Activated T-cell treated with anti-CD3 and anti-CD28 coated beads, Interleukin-2, amount 50 U/mL, for 48 hours (primary cell): ENCODE data around the gene SLC1A1.
"Not testable (repeated sequence)": the region's sequence is repeated elsewhere in the genome, so short reads cannot be mapped to it uniquely, and the experiment has no call there.

ENCODE experiments used
- DNase-seq, 2 experiments: peaks; one replicate each; pipeline ENCODE4 v3.0.0-alpha.2; 2020

SLC1A1 gene

DNA sequence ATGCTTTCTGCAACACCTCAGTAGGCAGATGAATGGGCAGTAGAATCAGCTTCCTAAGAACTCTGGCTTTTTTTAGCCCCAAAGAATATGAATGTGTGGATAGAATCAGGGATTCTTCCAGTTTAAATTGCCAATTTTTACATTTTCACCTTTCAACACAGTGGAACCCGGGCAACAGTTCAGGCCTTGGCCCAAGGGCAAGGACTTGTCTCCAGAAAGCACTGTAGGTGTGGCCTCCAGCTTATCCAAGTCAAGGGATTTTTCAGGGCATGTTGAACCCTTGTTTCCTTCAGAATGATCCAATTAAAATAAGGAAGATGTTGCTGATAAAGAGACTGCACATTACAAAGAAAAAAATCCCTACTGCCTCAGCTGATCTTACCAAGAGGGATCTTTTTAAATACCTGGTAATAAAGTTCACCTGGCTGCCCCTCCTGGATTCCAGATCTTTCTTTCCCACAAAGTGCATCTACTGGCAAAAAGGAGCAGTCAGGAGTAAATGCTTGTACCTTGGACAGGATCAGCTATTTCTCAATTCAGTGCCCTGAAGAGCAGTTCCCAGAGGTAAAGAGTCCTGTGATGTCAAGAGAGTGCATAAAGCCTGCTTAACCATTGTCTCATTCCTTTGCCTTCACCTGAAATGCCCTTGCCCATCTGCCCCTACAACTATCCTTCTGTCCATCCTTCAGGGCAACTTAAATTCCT, 91.7 kb downstream of the SLC1A1 start:
- no peak for DNase-seq

DNA sequence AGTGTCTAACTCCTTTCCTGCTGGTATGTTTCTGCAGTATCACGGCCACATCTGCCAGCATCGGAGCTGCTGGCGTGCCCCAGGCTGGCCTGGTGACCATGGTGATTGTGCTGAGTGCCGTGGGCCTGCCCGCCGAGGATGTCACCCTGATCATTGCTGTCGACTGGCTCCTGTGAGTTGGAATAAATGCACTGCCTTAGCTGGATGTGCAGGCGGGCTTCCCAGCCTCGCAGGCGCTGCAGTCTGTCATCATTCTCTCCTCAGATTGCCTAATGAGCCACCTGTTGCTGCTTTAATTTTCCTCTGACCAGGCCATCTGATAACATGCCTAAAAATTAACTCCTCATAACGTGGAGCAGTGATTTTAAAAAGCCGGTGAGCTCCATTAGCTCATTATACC, 92.7 kb downstream of the SLC1A1 start:
- DNase-seq, result no peak

DNA sequence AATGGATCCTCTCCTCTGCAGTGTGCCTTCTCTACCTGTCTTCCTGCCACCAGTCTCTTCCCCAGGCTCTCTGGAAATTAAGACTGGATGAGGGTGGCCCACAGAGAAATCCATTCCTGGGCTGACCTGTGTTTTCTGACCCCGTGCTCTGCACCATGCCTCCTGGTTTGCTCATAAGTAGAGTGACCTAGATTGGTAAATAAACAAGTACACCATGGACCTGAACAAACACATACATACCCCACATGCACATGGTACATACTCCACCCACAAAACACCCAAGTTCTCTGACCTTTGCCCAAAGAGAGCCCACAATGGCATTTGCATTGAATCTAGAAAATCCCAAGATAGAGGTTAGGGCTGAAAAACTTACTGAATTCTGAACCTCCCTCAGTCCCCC, 94.4 kb downstream of the SLC1A1 start:
- no peak for DNase-seq

DNA sequence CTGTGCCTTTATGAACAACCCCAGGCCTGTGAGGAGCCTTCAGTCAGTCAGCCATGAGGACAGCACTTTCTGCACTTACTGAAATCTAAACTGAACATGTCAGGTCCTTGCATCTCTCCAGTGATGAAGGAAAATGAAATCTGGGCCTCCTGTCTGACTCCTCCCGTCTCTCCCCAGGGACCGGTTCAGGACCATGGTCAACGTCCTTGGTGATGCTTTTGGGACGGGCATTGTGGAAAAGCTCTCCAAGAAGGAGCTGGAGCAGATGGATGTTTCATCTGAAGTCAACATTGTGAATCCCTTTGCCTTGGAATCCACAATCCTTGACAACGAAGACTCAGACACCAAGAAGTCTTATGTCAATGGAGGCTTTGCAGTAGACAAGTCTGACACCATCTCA, 94.9 kb downstream of the SLC1A1 start:
- DNase-seq, result no peak

DNA sequence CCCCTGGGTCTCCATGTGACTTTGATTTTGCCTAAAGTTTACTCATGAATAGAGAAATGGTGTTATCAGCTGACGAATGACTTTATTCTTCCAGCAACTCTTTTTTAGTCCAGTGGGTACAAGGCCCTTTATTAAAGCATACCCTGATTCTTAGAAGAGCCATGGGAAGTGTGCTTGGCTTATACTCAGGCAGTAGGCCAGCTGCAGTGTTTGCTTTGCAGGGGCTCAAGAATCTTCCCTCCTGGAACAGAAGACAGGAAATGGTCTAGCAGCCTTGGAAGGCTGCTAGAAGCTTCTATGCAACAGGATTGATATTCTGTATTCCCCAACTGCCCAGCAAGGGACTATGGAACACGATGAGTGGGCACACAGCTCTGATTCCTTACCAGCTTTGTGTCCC, 98.5 kb downstream of the SLC1A1 start:
- DNase-seq, result no peak

DNA sequence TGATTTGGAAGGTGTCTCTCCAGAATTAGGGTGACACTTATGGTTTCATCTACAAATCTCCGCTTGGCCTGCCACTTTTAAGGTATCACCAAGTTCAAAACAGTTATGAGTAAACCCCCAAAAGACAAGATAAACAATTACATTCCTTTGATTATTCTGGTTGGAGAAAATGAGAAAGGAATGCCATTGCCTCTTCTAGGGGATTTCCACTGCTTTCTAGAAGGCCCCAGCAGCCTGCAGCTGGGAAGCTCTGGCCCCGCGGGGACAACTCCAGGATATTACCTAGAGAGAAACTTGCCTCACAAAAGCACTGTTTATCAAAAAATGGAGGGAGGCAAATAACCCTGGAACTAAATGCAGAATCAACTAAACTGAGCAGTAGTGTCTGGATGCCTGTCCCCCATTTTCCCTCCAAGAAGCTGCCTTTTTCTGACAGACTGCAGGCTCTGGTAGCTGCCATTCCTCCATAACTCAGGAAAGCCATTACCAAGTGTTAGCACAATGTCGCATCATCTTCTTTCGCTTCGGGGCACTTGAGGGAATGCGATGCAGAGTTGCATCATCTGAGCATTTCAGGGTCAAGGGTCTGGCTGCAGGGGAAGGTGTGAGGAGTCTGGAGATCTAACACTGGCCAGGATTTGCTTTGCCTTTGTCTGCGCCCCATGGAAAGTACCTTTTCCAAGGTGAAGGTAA, 100.3 kb downstream of the SLC1A1 start:
- DNase-seq, result no peak

DNA sequence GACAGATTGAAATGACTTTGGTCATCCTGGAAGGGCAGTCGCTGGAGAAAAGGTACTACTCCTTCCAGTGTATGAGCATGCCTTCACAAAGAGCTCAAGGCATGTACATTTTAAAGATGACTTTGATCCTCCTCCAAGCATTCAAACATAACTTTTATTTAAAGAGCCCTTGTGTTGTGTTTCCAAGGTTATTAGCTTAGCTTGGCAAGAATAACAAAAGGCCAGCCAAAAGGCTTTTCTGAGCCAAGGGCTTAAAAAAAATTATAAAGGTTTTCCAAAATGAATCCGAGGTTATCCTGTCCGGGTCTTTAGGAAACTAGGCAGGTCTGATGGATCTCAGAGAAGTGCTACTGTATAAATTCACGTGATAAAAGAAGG, 100.8 kb downstream of the SLC1A1 start:
- DNase-seq, result no peak

DNA sequence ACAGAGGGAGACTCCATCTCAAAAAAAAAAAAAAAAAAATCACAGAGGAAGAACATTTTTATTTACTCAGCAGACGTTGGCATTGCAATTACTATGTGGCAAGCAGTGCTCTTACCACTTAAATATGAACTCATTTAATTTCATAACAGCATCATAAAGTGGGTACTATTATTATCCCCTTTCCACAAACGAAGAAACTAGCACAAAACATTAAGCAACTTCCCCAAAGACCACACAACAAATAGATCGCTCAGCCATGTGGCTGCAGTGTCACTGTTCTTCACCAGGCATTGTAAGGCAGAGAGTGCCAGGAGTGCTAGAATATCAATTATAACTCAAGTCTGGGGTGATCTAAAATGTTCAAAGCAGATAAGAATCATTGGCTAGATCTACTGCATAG, 102.0 kb downstream of the SLC1A1 start:
- DNase-seq, result no peak

DNA sequence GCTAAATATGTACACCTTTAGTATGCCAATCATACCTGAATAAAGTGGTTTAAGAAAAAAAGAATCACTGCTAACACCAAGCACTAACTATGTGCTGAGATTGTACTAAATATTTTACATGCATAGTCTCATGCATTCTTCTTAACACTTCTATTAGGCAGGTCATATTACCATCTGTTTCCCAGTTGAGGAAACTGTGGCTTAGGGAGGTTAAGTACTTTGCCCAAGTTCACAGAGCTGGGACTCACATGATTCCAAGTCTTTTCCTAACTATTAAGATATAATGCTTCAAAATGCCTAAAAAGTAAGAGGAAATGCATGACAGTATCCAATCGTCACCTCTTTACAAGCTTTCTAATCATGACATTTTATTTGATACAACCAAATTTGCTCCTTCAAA, 102.6 kb downstream of the SLC1A1 start:
- no peak for DNase-seq

DNA sequence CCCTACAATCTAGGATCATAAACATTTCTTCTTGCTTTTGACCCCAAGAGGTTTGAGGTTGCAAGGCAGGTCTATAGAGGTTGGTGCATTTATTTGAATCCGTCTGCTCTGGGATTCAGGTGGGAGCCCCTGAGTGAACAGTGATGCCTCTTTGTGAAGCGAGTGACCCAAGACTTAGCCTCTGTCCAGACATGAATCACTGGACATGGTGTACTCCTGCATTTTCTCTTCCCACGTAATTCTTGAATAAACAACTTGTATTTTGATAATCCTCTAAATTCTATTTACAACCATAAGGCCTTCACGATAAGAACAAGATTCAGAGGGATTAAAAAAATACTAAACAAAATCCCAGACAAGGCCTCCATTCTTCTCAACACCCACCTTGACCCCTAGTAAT, 104.3 kb downstream of the SLC1A1 start:
- DNase-seq, result no peak

DNA sequence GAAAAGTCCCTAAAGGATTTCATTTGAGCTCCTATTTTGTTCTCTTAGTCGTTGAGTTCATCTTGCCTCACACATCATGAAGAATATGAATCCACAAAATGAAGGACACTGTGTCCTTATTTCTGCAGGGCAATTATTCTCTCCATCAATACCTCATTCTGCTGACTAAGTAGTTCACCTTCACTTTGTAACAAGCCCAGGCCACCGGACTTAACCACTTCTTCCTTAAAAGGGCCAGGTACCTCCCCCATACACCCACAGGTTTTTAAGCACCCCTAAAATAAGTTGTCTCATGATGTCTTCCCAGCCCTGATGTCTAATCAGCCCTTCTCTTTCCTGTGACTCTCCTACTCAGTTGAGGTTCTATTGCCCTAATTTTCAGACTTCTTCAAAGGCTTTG, 104.7 kb downstream of the SLC1A1 start:
- DNase-seq, result no peak

DNA sequence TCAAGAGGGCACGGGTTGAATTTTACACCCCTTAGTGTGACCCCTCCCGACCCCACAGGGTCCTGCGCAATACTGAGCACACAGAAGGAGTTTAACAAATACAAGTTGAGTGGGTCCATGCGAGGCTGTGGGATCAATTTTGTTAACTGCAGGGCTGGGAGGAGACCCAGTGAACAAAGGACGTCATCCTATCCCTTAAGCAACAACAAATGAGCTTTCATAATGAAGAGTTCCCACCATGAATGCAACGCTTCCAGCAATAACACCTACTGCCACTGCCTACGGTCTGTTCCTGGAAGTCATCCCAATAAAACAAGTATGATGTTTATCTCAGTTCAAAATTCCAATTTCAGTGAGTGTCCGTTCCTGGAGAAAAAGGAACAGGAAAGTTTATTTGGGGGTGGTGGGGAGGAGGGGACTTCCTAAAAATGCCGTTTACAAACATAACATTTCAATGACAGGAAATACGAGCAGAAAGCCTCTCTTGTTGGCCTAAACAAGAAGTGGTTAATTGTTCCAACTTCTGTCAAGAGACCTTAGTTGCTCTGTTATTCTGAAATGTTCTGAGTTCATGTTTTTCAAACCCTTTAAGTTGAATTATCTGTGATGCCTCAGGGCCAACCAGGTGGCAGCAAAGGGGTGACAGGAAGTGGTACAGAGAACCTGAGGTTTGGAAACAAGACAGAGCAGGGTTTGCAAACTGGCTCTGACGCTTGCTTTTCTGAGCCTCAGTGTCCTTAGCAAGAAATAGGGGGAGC, 106.1 kb downstream of the SLC1A1 start:
- DNase-seq, result peak; percentile 34 to 37

DNA sequence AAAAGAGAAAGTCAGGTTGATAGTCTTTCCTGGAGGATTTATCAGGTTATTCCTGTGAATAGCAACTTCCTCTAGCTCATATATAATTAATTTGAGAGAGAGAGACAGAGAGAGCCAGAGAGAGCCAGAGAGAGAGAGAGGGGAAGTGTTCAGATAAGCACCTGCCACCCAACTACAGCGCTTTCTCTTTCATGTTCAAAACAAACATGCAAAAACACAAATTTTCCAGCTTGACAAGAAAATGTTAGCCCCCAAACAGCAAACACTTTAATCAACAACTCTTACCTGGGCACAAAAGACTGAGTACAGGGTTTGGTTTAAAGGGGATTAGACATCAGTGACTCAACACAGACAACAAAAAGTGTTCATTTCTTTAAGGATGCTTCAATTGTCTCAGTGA, 110.1 kb downstream of the SLC1A1 start:
- DNase-seq, result no peak

DNA sequence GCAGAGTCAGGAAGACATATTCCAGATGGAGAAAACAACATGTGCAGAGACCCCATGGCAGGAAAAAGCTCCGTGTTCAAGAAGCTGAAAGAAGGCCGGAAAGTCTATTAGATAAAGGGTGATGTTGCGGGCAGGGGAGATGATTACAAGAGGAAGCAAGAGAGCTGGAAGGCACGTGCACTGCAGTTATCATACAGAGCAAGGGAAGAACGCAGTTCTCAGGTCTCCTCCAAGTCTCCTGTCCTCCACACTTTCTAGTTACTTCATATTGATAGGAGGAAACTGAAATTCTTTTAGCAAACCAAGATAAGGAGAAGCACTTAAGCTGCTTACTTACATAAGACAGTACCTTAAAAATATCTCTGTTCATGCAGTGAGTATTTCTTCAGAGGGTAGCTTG, 113.6 kb downstream of the SLC1A1 start:
- DNase-seq, result no peak

DNA sequence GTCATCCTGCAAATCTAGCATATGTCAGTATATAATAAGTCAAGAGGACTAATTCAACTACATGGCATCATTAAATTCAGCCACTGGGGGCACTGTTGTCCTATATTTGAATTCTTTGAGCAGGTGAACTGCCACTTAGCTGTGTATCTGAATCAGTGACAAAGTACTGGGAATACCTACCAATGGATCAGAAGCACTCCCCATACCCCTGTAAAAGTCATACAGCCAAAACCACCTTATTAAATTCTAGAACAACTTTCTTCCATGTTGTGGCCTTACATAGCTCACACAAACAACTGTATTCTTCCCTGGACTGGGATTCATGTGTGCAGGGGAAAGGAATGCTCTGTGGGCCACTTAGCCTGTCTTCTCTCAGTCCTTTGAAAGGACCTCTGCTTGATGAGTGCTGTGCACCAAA, 114.4 kb downstream of the SLC1A1 start:
- DNase-seq, result peak; percentile 66 to 67

DNA sequence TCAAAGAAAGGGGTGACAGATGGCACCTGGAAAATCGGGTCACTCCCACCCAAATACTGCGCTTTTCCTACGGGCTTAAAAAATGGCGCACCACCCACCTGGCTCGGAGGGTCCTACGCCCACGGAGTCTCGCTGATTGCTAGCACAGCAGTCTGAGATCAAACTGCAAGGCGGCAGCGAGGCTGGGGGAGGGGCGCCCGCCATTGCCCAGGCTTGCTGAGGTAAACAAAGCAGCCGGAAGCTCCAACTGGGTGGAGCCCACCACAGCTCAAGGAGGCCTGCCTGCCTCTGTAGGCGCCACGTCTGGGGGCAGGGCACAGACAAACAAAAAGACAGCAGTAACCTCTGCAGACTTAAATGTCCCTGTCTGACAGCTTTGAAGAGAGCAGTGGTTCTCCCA, 115.8 kb downstream of the SLC1A1 start:
- not testable (repeated sequence) for DNase-seq

DNA sequence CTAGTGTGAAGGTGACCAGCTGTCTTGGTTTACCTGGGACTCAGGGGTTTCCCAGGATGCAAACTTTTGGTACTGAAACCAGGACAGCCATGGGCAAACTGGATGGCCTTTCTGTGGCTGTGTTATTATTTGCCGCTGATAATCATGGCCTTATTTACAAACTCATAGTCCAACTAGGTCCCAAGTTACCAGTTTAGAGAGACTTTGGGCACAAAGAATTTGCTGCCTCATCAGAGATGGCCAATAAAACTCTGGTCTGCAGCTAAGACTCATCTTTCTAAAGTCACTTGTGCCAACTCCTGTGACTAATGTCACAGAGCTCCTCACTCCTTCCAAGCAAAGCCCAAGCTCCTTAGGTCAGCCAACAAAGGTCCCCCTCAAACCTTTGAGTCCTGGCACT, 124.4 kb downstream of the SLC1A1 start:
- no peak for DNase-seq

DNA sequence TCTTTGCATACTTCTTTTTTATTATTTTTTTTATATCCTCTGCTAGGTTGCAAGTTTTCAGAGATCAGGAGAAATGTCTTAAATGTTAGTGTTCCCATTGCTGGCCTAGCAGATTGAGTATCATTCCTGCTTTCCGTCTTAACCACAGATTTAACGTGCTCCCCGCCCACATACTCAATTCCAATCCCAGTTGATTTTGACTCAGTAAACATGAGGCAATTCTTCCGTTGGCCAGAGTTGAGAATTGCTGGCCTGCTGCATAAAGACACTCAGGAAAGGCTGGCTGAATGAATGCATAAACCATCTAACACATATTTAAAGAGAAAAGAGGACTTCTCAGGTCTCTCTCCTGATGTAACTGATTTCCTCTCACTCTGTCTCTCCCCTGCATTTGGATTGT, 125.0 kb downstream of the SLC1A1 start:
- no peak for DNase-seq

DNA sequence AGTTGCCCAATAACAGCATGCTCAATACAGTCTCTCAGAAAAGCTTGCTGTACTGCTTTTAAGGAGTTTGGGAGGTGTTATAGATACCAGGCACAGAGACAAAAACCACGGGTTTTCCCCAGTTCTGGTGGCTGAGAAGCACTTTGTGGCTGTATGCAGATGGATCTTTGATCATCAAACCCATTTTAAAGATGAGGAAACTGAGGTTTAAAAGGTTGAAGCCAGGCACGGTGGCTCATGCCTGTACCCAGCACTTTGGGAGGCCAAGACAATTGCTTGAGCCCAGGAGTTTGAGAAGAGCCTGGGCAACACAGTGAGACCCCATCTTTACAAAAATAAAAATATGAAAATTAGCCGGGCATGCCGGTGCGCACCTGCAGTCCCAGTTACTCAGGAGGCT, 125.5 kb downstream of the SLC1A1 start:
- no peak for DNase-seq

DNA sequence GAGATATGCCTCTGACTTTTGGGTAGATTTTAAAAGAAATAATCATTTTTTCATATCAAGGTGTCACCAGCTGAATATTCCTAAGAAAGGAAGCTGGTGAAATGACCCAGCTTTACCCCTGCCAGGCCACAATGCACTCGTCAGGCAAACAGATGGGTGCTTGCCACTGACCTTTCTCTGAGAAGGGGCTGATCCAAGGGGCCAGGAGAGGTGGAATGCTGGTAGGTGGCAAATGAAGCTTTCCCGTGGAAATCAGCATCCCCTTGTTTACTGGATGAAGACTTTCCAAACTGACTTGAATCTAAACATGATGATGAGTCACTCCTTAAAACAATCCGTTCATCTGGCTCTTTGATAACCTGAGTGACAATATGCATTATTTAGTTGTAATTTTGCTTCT, 127.5 kb downstream of the SLC1A1 start:
- no peak for DNase-seq

DNA sequence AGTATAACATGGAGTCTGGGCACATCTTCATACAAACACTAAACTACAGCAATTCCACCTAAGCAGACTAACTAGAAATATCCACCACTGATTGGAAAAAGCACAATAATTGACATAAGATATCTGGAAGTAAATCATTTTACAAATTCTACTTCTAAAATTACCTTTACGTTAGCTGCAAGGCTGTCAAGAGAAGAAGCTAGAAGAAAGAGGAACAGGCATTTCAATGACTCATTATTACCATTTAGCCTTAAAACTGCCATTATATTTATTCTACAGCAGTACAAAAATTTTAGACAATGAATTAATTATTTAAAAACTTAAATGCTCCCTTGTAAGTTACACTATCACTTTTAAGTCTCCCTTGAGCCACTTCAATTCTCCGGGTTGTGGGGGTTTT, 128.4 kb downstream of the SLC1A1 start:
- DNase-seq, result no peak

DNA sequence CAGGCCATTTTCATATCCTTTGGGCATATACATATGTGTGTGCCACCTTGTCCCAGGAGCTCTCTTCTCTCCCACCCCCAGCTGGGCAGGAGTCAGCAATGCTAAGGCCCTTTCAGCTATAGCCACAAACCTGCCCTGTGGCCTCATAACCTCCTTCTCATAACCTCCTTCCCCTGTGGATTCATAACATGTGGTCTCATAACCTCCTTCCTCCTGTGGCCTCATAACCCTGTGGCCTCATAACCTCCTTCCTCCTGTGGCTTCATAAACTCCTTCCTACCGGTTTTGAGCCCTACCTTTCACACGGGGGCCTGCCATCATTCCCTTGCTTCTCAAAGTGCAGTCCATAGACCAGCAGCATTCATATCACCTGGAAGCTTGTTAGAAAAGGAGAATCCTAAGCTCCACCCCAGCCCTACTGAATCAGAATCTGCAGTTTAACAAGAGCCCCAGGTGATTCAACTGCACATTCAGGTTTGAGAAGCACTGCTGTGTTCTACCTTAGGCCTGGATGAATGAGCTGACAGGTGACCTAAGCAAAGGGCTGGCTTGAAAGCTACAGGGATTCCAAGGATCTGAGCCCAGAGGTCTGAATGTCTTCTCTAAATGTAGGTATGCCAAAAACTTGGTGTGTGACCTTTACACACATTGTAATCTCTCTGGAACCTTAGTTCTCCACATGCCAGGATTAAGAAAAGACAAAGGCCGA, 129.9 kb downstream of the SLC1A1 start:
- DNase-seq, result peak in 1 of 2 experiments; percentile 26

DNA sequence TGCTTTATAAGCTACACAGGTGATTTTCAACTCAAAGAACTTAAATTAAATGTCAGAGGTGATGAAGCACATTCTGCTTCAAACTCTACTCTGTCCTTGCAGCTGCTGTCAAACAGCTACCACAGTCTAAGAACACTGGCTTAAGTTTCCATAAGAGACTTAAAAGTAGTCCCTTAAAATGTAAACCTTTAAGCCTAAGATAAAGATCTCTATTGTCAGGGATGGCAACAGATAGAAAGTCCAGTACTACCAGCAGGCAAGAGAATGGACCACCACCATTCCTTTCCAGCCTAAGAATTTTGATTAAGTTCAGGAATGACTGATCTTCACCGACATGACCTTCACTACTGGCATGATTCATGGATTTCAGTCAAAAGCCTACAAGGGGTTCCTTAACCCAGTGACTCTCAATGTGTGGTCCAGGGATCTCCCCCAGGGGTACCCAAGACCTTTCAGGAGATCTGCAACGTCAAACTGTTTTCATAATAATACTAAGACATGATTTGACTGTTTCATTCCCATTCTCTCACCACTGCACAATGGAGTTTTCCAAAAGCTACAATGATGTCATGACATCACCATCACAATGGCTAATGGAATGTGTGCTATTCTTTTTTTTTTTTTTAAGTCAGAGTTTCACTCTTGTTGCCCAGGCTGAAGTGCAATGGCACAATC, 130.8 kb downstream of the SLC1A1 start:
- DNase-seq, result no peak
